Activated gamma-delta T cell treated with anti-CD3 and anti-CD28 coated beads, Interleukin-2, amount 50 U/mL, for 16 hours (primary cell): ENCODE measurements around the gene ZNF454.

ENCODE experiments used
- DNase-seq: peaks from one replicate; pipeline ENCODE4 v3.0.0-alpha.2; 2020; ENCODE audit warnings: low read depth

The ZNF454 gene

GRCh38 chr5:178940569-178941360 lies at the start of gene ZNF454:
ZNF454 (plus strand) TSS chr5:178941198; CDS start chr5:178942792, 1,594 bp downstream.
- DNase-seq = no peak

- peak; percentile 3 for DNase-seq
Measured at GRCh38 chr5:178895615-178896571, 45.1 kb upstream of the ZNF454 start, which contains the start of gene ZFP2. ZFP2 (plus strand) TSS chr5:178895913; CDS start chr5:178931314, 35,401 bp downstream.

GRCh38 chr5:178899289-178899688 lies 41.7 kb upstream of the ZNF454 start:
- no peak for DNase-seq

- DNase-seq = no peak
Measured at GRCh38 chr5:178902849-178903248, 38.1 kb upstream of the ZNF454 start.

GRCh38 chr5:178931846-178932760 lies 8.9 kb upstream of the ZNF454 start:
- no peak for DNase-seq

GRCh38 chr5:178941361-178941760 lies 363 bp downstream of the ZNF454 start:
- no peak for DNase-seq

- DNase-seq = no peak
Measured at GRCh38 chr5:178965465-178966055, 24.6 kb downstream of the ZNF454 start.

- DNase-seq = no peak
Measured at GRCh38 chr5:178981381-178981780, 40.4 kb downstream of the ZNF454 start.

GRCh38 chr5:178982941-178983340 lies 41.9 kb downstream of the ZNF454 start:
- no peak for DNase-seq

- DNase-seq = no peak
Measured at GRCh38 chr5:178983728-178984127, 42.7 kb downstream of the ZNF454 start.

- no peak for DNase-seq
Measured at GRCh38 chr5:178984145-178985072, 43.4 kb downstream of the ZNF454 start.

GRCh38 chr5:178986326-178986960 lies 45.4 kb downstream of the ZNF454 start:
- DNase-seq = no peak

GRCh38 chr5:178988436-178989220 lies 47.6 kb downstream of the ZNF454 start:
- no peak for DNase-seq

- no peak for DNase-seq
Measured at GRCh38 chr5:178989311-178989710, 48.3 kb downstream of the ZNF454 start.

GRCh38 chr5:178990491-178990890 lies 49.5 kb downstream of the ZNF454 start:
- DNase-seq = no peak

GRCh38 chr5:178991190-178992145 lies 50.5 kb downstream of the ZNF454 start:
- no peak for DNase-seq

GRCh38 chr5:178992291-178992895 lies 51.4 kb downstream of the ZNF454 start:
- no peak for DNase-seq
